ENCODE measurements around the gene RTF2. TPM values are rescaled to one million over a fixed set of nuclear protein-coding genes. Genes with fewer than 3 reads are reported as not detected.

RTF2 gene
- total and polyA plus RNA-seq, 2 of the 13 experiments (the other 11 are each of a cell fraction or from before 2014, with no cell fraction given), result 81.8 to 142 TPM

GRCh38 chr20:56468316-56469076, at the start of gene RTF2 (continued):
- TF ChIP-seq ZBTB43 (CRISPR knock-in tag; conservative IDR thresholded peaks at IDR 0.05), result peak; percentile 63; the same call in 1 of the 2 replicates
- TF ChIP-seq, protein P1, sequence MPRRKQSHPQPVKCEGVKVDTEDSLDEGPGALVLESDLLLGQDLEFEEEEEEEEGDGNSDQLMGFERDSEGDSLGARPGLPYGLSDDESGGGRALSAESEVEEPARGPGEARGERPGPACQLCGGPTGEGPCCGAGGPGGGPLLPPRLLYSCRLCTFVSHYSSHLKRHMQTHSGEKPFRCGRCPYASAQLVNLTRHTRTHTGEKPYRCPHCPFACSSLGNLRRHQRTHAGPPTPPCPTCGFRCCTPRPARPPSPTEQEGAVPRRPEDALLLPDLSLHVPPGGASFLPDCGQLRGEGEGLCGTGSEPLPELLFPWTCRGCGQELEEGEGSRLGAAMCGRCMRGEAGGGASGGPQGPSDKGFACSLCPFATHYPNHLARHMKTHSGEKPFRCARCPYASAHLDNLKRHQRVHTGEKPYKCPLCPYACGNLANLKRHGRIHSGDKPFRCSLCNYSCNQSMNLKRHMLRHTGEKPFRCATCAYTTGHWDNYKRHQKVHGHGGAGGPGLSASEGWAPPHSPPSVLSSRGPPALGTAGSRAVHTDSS (CRISPR knock-in tag; conservative IDR thresholded peaks at IDR 0.05), result 0 out of 2 replicates have a peak, but pooled peaks have one; percentile 57
- TF ChIP-seq PTBP1 (IDR thresholded peaks at IDR 0.05; ENCODE audit: low read depth, low read length, poor library complexity, severe bottlenecking), result no peak
- TF ChIP-seq ZFY (CRISPR knock-in tag; IDR thresholded peaks at IDR 0.05), result peak; percentile 86
- no peak for TF ChIP-seq TCF7L2 (IDR thresholded peaks at IDR 0.05; ENCODE audit: low read depth, low read length)
- TF ChIP-seq ZSCAN31 (CRISPR knock-in tag; IDR thresholded peaks at IDR 0.05; ENCODE audit: low read depth), result peak; percentile 97
- TF ChIP-seq, protein P2, sequence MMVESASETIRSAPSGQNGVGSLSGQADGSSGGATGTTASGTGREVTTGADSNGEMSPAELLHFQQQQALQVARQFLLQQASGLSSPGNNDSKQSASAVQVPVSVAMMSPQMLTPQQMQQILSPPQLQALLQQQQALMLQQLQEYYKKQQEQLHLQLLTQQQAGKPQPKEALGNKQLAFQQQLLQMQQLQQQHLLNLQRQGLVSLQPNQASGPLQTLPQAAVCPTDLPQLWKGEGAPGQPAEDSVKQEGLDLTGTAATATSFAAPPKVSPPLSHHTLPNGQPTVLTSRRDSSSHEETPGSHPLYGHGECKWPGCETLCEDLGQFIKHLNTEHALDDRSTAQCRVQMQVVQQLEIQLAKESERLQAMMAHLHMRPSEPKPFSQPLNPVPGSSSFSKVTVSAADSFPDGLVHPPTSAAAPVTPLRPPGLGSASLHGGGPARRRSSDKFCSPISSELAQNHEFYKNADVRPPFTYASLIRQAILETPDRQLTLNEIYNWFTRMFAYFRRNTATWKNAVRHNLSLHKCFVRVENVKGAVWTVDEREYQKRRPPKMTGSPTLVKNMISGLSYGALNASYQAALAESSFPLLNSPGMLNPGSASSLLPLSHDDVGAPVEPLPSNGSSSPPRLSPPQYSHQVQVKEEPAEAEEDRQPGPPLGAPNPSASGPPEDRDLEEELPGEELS (CRISPR knock-in tag; IDR thresholded peaks at IDR 0.05), result peak; percentile 84
- peak; percentile 98 for TF ChIP-seq CBFB (CRISPR knock-in tag; IDR thresholded peaks at IDR 0.05)
- no peak; the same call in 1 of the 2 replicates for TF ChIP-seq ZBED4 (CRISPR knock-in tag; IDR thresholded peaks at IDR 0.05; ENCODE audit: borderline replicate concordance)
- TF ChIP-seq MED8 (CRISPR knock-in tag; IDR thresholded peaks at IDR 0.05; ENCODE audit: insufficient replicate concordance), result no peak
- TF ChIP-seq, protein P3, sequence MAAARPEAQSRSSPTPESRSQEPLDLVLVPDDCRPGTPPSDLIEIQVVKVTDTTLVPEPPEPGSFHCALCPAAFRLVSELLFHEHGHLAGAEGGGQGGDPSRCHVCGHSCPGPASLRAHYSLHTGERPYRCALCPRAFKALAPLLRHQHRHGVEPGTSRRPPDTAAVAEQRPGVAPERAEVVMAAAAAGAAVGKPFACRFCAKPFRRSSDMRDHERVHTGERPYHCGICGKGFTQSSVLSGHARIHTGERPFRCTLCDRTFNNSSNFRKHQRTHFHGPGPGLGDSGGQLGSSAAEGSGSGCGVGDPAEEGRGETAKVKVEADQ (CRISPR knock-in tag; IDR thresholded peaks at IDR 0.05; ENCODE audit: borderline replicate concordance), result peak; percentile 95; the same call in 1 of the 2 replicates
- TF ChIP-seq, protein P4, sequence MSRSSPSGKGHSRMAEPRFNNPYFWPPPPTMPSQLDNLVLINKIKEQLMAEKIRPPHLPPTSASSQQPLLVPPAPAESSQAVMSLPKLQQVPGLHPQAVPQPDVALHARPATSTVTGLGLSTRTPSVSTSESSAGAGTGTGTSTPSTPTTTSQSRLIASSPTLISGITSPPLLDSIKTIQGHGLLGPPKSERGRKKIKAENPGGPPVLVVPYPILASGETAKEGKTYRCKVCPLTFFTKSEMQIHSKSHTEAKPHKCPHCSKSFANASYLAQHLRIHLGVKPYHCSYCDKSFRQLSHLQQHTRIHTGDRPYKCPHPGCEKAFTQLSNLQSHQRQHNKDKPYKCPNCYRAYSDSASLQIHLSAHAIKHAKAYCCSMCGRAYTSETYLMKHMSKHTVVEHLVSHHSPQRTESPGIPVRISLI (CRISPR knock-in tag; IDR thresholded peaks at IDR 0.05; ENCODE audit: borderline replicate concordance), result peak; percentile 50; the same call in 1 of the 2 replicates
- no peak for TF ChIP-seq SMAD9 (CRISPR knock-in tag; IDR thresholded peaks at IDR 0.05)
- TF ChIP-seq TBP (CRISPR knock-in tag; IDR thresholded peaks at IDR 0.05), result peak; percentile 98; the same call in 1 of the 2 replicates
- TF ChIP-seq ZNF550 (CRISPR knock-in tag; IDR thresholded peaks at IDR 0.05; ENCODE audit: borderline replicate concordance), result 0 out of 2 replicates have a peak, but pooled peaks have one; percentile 18
